Spleen (tissue), 11 donors: ENCODE results near the gene GNPTG. TPM values are rescaled to one million over a fixed set of nuclear protein-coding genes. Genes with fewer than 3 reads are reported as not detected.
A peak's percentile ranks its signal among the peaks of the same experiment; 100 is the strongest.

ENCODE experiments used
- DNase-seq: peaks from one replicate; pipeline ENCODE4 v3.0.0-alpha.2; 2020
- H3K27ac ChIP-seq, 8 donors: fragments of 200-600 bp; sonication (generic) in 7 of 8; 1 replicate in 4 of 8; 2 replicates in 4 of 8; pipeline versions ENCODE4 v1.5.0 to v1.8.0; 2016 to 2021; ENCODE audit warnings: inconsistent platforms in 4 of 8, mild to moderate bottlenecking in 4 of 8, moderate library complexity in 1 of 8
- H3K27me3 ChIP-seq, 7 donors: fragments of 200-600 bp; sonication (generic) in 6 of 7; replicated peaks in 1 of 7; 1 replicate in 4 of 7; 2 replicates in 3 of 7; pipeline versions ENCODE4 v1.5.0 to v1.8.0; 2016 to 2021; ENCODE audit warnings: inconsistent platforms in 3 of 7, mild to moderate bottlenecking in 1 of 7
- H3K36me3 ChIP-seq, 6 donors: fragments of 200-600 bp; sonication (generic) in 5 of 6; 1 replicate in 4 of 6; 2 replicates in 2 of 6; pipeline versions ENCODE4 v1.5.0 to v1.8.0; 2016 to 2021; ENCODE audit warnings: inconsistent platforms in 2 of 6
- H3K4me1 ChIP-seq, 6 donors: fragments of 200-600 bp; sonication (generic) in 5 of 6; 1 replicate in 3 of 6; 2 replicates in 3 of 6; pipeline versions ENCODE4 v1.5.0 to v1.8.0; 2016 to 2021; ENCODE audit warnings: inconsistent platforms in 3 of 6
- H3K4me3 ChIP-seq, 8 donors: fragments of 200-600 bp; sonication (generic) in 7 of 8; 1 replicate in 4 of 8; 2 replicates in 4 of 8; pipeline versions ENCODE4 v1.5.0 to v1.8.0; 2016 to 2021; ENCODE audit warnings: inconsistent platforms in 4 of 8, mild to moderate bottlenecking in 4 of 8, moderate library complexity in 2 of 8
- H3K9me3 ChIP-seq, 8 donors: fragments of 200-600 bp; sonication (generic) in 7 of 8; 1 replicate in 4 of 8; 2 replicates in 4 of 8; pipeline versions ENCODE4 v1.5.0 to v1.8.0; 2016 to 2021; ENCODE audit warnings: inconsistent platforms in 4 of 8
- CTCF ChIP-seq, 11 experiments: fragments of 200-600 bp in 7 of 11; fragments of 450-650 bp in 4 of 11; sonication (generic) in 4 of 11; IDR thresholded peaks in 8 of 11; conservative IDR thresholded peaks in 3 of 11; 1 replicate in 7 of 11; 2 replicates in 4 of 11; pipeline versions ENCODE4 v1.4.0 to v1.8.0; 2016 to 2021; ENCODE audit warnings: antibody characterized with exemption in 11 of 11, inconsistent platforms in 4 of 11, mild to moderate bottlenecking in 1 of 11
- POLR2A ChIP-seq, 3 donors: fragments of 450-650 bp; IDR thresholded peaks; one replicate each; pipeline ENCODE4 v1.5.1; 2017; ENCODE audit warnings: antibody characterized with exemption in 3 of 3, mild to moderate bottlenecking in 1 of 3
- POLR2AphosphoS5 ChIP-seq, 3 donors: sonication (generic); formaldehyde crosslinking; IDR thresholded peaks; one replicate each; pipeline ENCODE4 v1.5.1; 2017; ENCODE audit warnings: antibody characterized with exemption in 3 of 3
- WGBS, 5 donors: extraction: QIAGEN DNeasy Blood & Tissue Kit in 3 of 5; methylation state at CpG; one replicate each; pipeline versions ENCODE4 v1.1.5 to v1.1.7; 2013 to 2018; 5-methylcytosine and 5-hydroxymethylcytosine counted together
- intact Hi-C: fragments of 100-400 bp; cut with DNase I; formaldehyde crosslinking; loops from one replicate; pipeline ENCODE4 v1.15.0; 2023; ENCODE audit warnings: low total_unique reads
- polyA plus RNA-seq, 3 donors: library from polyadenylated mRNA; stranded (reverse); fragments of 200-250 nt; gene quantifications; one replicate each; pipeline ENCODE4 v1.2.1, GENCODE V29; 2013
- total RNA-seq, 7 donors: library from RNA; depleted of rRNA in 3 of 7; stranded (reverse); fragments of >200 nt in 3 of 7; fragmentation: NEBNext Ultra II Directional in 4 of 7; extraction: Animal tissue kit (Norgen Biotek cat#: 25700) in 4 of 7; gene quantifications; one replicate each; pipeline versions ENCODE4 v1.1.0 to v1.2.1, GENCODE V29; 2016 to 2021
- donor health status: healthy with polysubstance abuse.
- donor health status: DM: no; HTN: no; CAD: no; lungs with moderate emphysema.
- donor health status: DM: no; HTN: no; CAD: no.
- donor health status: Bipolar disorder and iron deficiency.
- donor health status: healthy.
- donor health status: DM: no; HTN: no; CAD: no.
- donor health status: DM: yes; HTN: yes; CAD: no.

Gene GNPTG
- total and polyA plus RNA-seq, 10 donors = 55.6 to 80.6 (median 65.4) TPM

- WGBS, 5 donors = 88 to 96% (median 92%) methylated on average over 18 to 19 of the region's 19 CpGs
- TF ChIP-seq POLR2AphosphoS5 (IDR thresholded peaks at IDR 0.05) = peak in 1 of 3 donors; percentile 37
- no peak for TF ChIP-seq CTCF (IDR thresholded peaks at IDR 0.05 in 8 of 11, conservative IDR thresholded peaks at IDR 0.05 in 3 of 11)
- TF ChIP-seq POLR2A (IDR thresholded peaks at IDR 0.05) = no peak
- Histone ChIP-seq H3K27me3 (no peaks in the 10 kb centered on the region), H3K27ac (no peak overlapping the region), H3K9me3 (no peaks in the 10 kb centered on the region), H3K4me1 (no peaks in the 10 kb centered on the region), H3K36me3 (peaks cover 0 to 100% (median 79%) of the 10 kb centered on the region in 6 donors), H3K4me3 (no peak overlapping the region)
- DNase-seq = no peak
- intact Hi-C loops = no loop called here
Measured at GRCh38 chr16:1394367-1394951, 42.7 kb downstream of the GNPTG start.

- 92 to 97% (median 95%) methylated on average over 21 to 22 of the region's 22 CpGs for WGBS, 5 donors
- H3K36me3 ChIP-seq = peaks cover 0 to 100% (median 78%) of the 10 kb centered on the region in 6 donors
Measured at GRCh38 chr16:1395444-1396031, 43.8 kb downstream of the GNPTG start.

GRCh38 chr16:1397779-1398178 lies 46.0 kb downstream of the GNPTG start:
- intact Hi-C loops = no loop called here
- TF ChIP-seq CTCF (IDR thresholded peaks at IDR 0.05 in 8 of 11, conservative IDR thresholded peaks at IDR 0.05 in 3 of 11) (no peak), POLR2AphosphoS5 (IDR thresholded peaks at IDR 0.05) (no peak)
- H3K27ac ChIP-seq = no peak overlapping the region
- no peak overlapping the region for H3K4me3 ChIP-seq
- no peaks in the 10 kb centered on the region for H3K4me1 ChIP-seq
- WGBS, 5 donors = 96 to 98% (median 96%) methylated on average over 17 to 21 of the region's 21 CpGs
- no peaks in the 10 kb centered on the region for H3K27me3 ChIP-seq
- DNase-seq = no peak
- no peaks in the 10 kb centered on the region for H3K9me3 ChIP-seq
- peaks cover 0 to 100% (median 81%) of the 10 kb centered on the region in 6 donors for H3K36me3 ChIP-seq

More at GRCh38 chr16:1395444-1396031, 43.8 kb downstream of the GNPTG start:
- Histone ChIP-seq H3K27me3 (no peaks in the 10 kb centered on the region), H3K9me3 (no peaks in the 10 kb centered on the region), H3K4me3 (no peak overlapping the region), H3K4me1 (no peaks in the 10 kb centered on the region), H3K27ac (no peak overlapping the region)
- DNase-seq = no peak
- peak in 1 of 3 donors; percentile 23 for TF ChIP-seq POLR2AphosphoS5 (IDR thresholded peaks at IDR 0.05)
- TF ChIP-seq CTCF (IDR thresholded peaks at IDR 0.05 in 8 of 11, conservative IDR thresholded peaks at IDR 0.05 in 3 of 11) = no peak
- TF ChIP-seq POLR2A (IDR thresholded peaks at IDR 0.05) = no peak
- intact Hi-C loops = no loop called here

GRCh38 chr16:1398351-1398750 lies 46.6 kb downstream of the GNPTG start:
- intact Hi-C loops = no loop called here
- no peaks in the 10 kb centered on the region for H3K9me3 ChIP-seq
- no peak for DNase-seq
- H3K36me3 ChIP-seq = peaks cover 0 to 100% (median 80%) of the 10 kb centered on the region in 6 donors
- no peak overlapping the region for H3K27ac ChIP-seq
- H3K27me3 ChIP-seq = no peaks in the 10 kb centered on the region
- H3K4me1 ChIP-seq = no peaks in the 10 kb centered on the region
- 94 to 97% (median 95%) methylated on average over 9 of the region's 9 CpGs for WGBS, 5 donors
- no peak for TF ChIP-seq POLR2AphosphoS5 (IDR thresholded peaks at IDR 0.05)
- TF ChIP-seq CTCF (IDR thresholded peaks at IDR 0.05 in 8 of 11, conservative IDR thresholded peaks at IDR 0.05 in 3 of 11) = no peak
- no peak for TF ChIP-seq POLR2A (IDR thresholded peaks at IDR 0.05)
- no peak overlapping the region for H3K4me3 ChIP-seq
